B cell (primary cell): ENCODE measurements around the gene TRAPPC5.

Experiments
- EZH2 ChIP-seq: IDR thresholded peaks from 2 replicates; pipeline ENCODE4 v1.6.1; 2012; ENCODE audit warnings: borderline replicate concordance, low read depth, mild to moderate bottlenecking, moderate library complexity, low read length; ENCODE audit not compliant: insufficient read depth, poor library complexity, severe bottlenecking
- TF ChIP-seq, protein P1 (sequence below): fragments of 200-600 bp; IDR thresholded peaks from one replicate; pipeline ENCODE4 v1.8.0; 2022; ENCODE audit warnings: antibody characterized with exemption, mild to moderate bottlenecking

DNA sequence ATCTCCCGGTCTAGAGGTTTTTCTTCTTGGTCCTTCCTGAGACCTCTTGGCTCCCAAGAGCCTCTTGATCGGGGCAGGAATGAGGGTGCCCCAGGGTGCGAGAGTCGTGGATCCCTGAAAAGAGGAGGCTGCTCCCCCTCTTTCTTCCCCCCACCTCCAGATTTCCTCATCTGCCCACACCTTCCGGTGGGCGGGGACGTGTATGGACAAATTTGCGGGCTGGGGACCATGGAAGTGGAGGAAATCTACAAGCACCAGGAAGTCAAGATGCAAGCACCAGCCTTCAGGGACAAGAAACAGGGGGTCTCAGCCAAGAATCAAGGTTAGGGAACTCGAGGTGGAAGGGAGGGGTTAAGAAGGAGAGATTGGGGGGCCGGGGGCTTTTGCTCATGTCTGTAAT lies 3.8 kb upstream of the TRAPPC5 start, which contains the start of gene MCEMP1:
- TF ChIP-seq EZH2 = no peak
- TF ChIP-seq, protein P1, sequence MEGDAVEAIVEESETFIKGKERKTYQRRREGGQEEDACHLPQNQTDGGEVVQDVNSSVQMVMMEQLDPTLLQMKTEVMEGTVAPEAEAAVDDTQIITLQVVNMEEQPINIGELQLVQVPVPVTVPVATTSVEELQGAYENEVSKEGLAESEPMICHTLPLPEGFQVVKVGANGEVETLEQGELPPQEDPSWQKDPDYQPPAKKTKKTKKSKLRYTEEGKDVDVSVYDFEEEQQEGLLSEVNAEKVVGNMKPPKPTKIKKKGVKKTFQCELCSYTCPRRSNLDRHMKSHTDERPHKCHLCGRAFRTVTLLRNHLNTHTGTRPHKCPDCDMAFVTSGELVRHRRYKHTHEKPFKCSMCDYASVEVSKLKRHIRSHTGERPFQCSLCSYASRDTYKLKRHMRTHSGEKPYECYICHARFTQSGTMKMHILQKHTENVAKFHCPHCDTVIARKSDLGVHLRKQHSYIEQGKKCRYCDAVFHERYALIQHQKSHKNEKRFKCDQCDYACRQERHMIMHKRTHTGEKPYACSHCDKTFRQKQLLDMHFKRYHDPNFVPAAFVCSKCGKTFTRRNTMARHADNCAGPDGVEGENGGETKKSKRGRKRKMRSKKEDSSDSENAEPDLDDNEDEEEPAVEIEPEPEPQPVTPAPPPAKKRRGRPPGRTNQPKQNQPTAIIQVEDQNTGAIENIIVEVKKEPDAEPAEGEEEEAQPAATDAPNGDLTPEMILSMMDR = no peak
